ENCODE measurements around the gene DNAJC15. TPM values are rescaled to one million over a fixed set of nuclear protein-coding genes. Genes with fewer than 3 reads are reported as not detected.
A peak's percentile ranks its signal among the peaks of the same experiment; 100 is the strongest.

Gene DNAJC15
- total RNA-seq, 4 donors from 2014 or later, result 1.6 to 8.4 (median 4.1) TPM

- intact Hi-C loops (cut with DNase I; ENCODE audit: low total_unique reads), result no loop called here
- WGBS, 2 donors, result 70 to 76% methylated on average over 3 of the region's 3 CpGs
- no peak overlapping the region for H3K4me3 ChIP-seq (ENCODE audit: low read depth, poor library complexity, severe bottlenecking)
- peak in 1 of 2 donors; percentile 18 for DNase-seq (ENCODE audit: low spot score in 2 of 2)
- TF ChIP-seq POLR2A (IDR thresholded peaks at IDR 0.05), result no peak
- TF ChIP-seq, protein P1, sequence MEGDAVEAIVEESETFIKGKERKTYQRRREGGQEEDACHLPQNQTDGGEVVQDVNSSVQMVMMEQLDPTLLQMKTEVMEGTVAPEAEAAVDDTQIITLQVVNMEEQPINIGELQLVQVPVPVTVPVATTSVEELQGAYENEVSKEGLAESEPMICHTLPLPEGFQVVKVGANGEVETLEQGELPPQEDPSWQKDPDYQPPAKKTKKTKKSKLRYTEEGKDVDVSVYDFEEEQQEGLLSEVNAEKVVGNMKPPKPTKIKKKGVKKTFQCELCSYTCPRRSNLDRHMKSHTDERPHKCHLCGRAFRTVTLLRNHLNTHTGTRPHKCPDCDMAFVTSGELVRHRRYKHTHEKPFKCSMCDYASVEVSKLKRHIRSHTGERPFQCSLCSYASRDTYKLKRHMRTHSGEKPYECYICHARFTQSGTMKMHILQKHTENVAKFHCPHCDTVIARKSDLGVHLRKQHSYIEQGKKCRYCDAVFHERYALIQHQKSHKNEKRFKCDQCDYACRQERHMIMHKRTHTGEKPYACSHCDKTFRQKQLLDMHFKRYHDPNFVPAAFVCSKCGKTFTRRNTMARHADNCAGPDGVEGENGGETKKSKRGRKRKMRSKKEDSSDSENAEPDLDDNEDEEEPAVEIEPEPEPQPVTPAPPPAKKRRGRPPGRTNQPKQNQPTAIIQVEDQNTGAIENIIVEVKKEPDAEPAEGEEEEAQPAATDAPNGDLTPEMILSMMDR (IDR thresholded peaks at IDR 0.05), result no peak
Observed at GRCh38 chr13:43146400-43146799, 123.0 kb downstream of the DNAJC15 start.

DNA sequence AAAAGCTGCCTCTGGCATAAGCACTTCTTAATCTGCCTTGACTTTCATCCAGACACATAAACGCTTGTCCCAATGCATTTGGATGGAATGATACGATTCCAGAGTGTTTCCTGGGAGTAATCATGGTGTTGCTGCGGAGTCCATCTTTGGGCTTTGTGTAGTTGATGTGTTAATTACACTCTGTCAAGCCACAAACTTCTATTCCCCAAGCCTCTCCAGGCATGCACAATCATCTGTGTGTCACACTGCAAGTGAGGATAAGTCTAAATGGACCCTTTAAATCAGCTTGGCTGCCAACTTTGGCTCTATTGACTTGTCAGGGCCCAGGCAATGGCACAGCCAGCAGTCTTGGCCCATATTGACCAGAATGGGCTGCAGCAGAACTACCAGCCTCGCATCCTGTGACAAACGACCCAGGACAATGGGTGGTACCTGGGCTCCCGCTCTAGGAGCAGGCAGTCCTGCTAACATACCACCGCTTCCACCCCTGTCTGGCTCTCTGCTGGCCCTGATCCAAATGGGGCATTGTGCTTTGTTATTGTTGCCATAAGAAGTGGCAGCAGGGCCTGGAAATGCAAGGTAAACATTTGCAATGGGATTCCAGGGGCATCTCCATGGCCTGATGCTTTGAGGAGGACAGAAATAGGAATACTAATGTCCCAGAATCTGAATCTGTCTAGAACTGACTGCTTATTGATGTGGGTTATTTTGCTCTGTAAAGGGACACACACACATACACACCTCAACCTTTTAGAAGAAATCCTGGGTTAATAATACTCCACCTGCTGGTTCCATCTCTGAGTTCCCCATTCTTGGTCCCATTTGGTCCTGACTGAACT, 127.2 kb downstream of the DNAJC15 start:
- no peak for DNase-seq (ENCODE audit: low spot score in 2 of 2)
- WGBS, 2 donors, result 75 to 85% methylated on average over 7 of the region's 7 CpGs
- intact Hi-C loops (cut with DNase I; ENCODE audit: low total_unique reads), result no loop called here
- no peak for TF ChIP-seq POLR2A (IDR thresholded peaks at IDR 0.05)
- TF ChIP-seq, protein P1 (IDR thresholded peaks at IDR 0.05), result no peak
- no peak overlapping the region for H3K4me3 ChIP-seq (ENCODE audit: low read depth, poor library complexity, severe bottlenecking)

GRCh38 chr13:43153436-43154090, 130.2 kb downstream of the DNAJC15 start:
- DNase-seq (ENCODE audit: low spot score in 2 of 2), result no peak

DNA sequence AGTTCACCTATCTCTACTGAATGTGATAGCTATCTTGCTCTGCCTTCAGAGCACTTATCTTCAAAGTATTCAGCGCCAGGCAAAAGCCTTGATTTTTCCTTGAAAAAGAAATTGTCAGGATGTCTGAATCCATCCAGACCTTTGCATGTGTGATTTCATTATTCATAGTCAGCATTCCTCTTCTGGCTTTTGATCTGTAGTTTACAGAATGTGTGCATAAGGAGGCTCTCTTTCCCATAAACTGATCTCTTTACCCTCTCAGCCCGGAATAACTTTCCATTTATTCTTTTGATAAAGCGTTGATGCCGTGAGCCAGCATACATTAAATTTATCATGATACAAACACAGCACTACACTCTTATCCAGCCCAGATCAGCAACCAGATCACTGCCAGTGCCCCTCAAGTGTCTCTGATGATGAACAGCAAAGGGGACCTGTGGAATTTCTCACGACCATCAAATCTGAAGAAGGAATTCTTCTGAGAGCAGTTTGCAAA, 130.8 kb downstream of the DNAJC15 start:
- no peak for TF ChIP-seq POLR2A (IDR thresholded peaks at IDR 0.05)
- TF ChIP-seq, protein P1 (IDR thresholded peaks at IDR 0.05), result no peak
- no peak for DNase-seq (ENCODE audit: low spot score in 2 of 2)
- 69 to 77% methylated on average over 5 of the region's 5 CpGs for WGBS, 2 donors
- no peak overlapping the region for H3K4me3 ChIP-seq (ENCODE audit: low read depth, poor library complexity, severe bottlenecking)
- intact Hi-C loops (cut with DNase I; ENCODE audit: low total_unique reads), result no loop called here

More at GRCh38 chr13:43153436-43154090, 130.2 kb downstream of the DNAJC15 start:
- TF ChIP-seq POLR2A (IDR thresholded peaks at IDR 0.05), result no peak
- WGBS, 2 donors, result 78 to 84% methylated on average over 14 of the region's 14 CpGs
- H3K4me3 ChIP-seq (ENCODE audit: low read depth, poor library complexity, severe bottlenecking), result no peak overlapping the region
- intact Hi-C loops (cut with DNase I; ENCODE audit: low total_unique reads), result no loop called here

GRCh38 chr13:43154839-43155238, 131.5 kb downstream of the DNAJC15 start:
- intact Hi-C loops (cut with DNase I; ENCODE audit: low total_unique reads), result no loop called here
- H3K4me3 ChIP-seq (ENCODE audit: low read depth, poor library complexity, severe bottlenecking), result no peak overlapping the region
- WGBS, 2 donors, result 96 to 98% methylated on average over 3 of the region's 3 CpGs
- DNase-seq (ENCODE audit: low spot score in 2 of 2), result peak in 1 of 2 donors; percentile 53
- TF ChIP-seq POLR2A (IDR thresholded peaks at IDR 0.05), result no peak
- TF ChIP-seq, protein P1 (IDR thresholded peaks at IDR 0.05), result no peak

DNA sequence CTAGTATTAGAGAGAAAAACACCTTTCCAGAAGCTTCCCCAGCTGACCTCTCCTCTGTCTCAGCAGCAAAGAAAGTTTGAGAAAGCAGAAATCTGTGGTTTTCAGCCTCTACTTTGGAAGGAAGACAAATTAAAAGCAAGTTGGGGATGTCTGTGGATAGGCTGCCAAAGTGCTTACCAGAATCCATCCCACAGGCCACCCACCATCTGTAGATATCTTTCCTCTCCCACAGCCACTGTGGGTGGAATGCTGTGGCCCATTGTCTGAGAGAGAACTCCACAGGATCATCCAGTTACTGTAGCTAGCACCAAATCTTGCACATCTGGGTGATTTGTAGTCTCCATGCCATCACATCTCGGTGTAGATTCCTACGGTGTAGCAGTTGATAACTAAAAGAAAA, 133.5 kb downstream of the DNAJC15 start:
- no peak overlapping the region for H3K4me3 ChIP-seq (ENCODE audit: low read depth, poor library complexity, severe bottlenecking)
- peak in 1 of 2 donors; percentile 31 for DNase-seq (ENCODE audit: low spot score in 2 of 2)
- no peak for TF ChIP-seq POLR2A (IDR thresholded peaks at IDR 0.05)
- TF ChIP-seq, protein P1 (IDR thresholded peaks at IDR 0.05), result no peak
- intact Hi-C loops (cut with DNase I; ENCODE audit: low total_unique reads), result no loop called here
- 92 to 93% methylated on average over 2 of the region's 2 CpGs for WGBS, 2 donors

All from lower leg skin (tissue), 4 donors.